H1 (cell line): ENCODE data around the gene LTO1. TPM values are rescaled to one million over a fixed set of nuclear protein-coding genes. Genes with fewer than 3 reads are reported as not detected.

ENCODE experiments used
- KDM1A ChIP-seq: fragments of 200-600, 300-600 bp; sonication (generic); IDR thresholded peaks from 2 replicates; pipeline ENCODE4 v1.7.1; 2016; ENCODE audit warnings: mild to moderate bottlenecking, low read length, borderline replicate concordance
- polyA plus RNA-seq, 7 experiments: library from polyadenylated mRNA; depleted of rRNA in 3 of 7; stranded (reverse) in 5 of 7; unstranded in 2 of 7; fragments of >200 nt in 5 of 7; fragments of 200-250 nt in 2 of 7; gene quantifications; 1 replicate in 5 of 7; 2 replicates in 1 of 7; 4 replicates in 1 of 7; pipeline versions ENCODE4 v1.2.1 to v1.2.3, GENCODE V29; 2011 to 2013; ENCODE audit warnings: missing spikeins in 2 of 7, mixed read lengths in 2 of 7
- total RNA-seq: library from RNA; stranded (reverse); fragmentation: NEBNext Ultra II Directional; extraction: Animal tissue kit (Norgen Biotek cat#: 25700); gene quantifications from 2 replicates; pipeline ENCODE4 v1.2.1, GENCODE V29; 2021

Gene LTO1
- total and polyA plus RNA-seq, 2 of the 8 experiments (the other 6 are each of a cell fraction or from before 2014, with no cell fraction given), result 15.4 to 21.3 TPM

- no peak for TF ChIP-seq KDM1A
- TF ChIP-seq, all 59 proteins: peak for 2
Measured at GRCh38 chr11:69644071-69644961, 30.8 kb downstream of the LTO1 start (continued).
